ENCODE data around the gene TMEM187. TPM values are rescaled to one million over a fixed set of nuclear protein-coding genes. Genes with fewer than 3 reads are reported as not detected.
"Not testable (repeated sequence)": the region's sequence is repeated elsewhere in the genome, so short reads cannot be mapped to it uniquely, and the experiment has no call there.

Gene TMEM187
- polyA plus RNA-seq, 1 experiment, result 3.2 TPM

DNA sequence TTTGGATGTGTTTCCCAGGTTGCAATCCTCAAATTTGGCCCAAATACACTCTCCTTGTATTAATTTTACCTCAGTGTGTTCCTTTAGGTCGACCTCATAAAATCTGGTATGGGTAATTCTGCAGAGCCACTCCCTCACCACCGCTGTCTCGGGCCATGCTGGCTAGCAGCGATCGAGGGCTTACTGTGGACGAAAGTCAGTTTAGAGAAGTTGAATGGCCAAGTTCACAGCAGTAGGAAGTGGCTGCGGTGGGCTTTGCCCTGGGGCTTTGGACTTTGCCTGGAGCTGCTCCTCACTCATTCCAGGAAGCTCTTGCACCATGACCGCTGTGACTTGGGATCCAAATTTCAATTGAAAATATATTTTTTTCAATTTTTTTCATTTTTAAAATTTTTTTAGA is 19.6 kb downstream of the TMEM187 start:
- H3K27ac ChIP-seq (ENCODE audit: low read depth, low read length), result no peak overlapping the region
- TF ChIP-seq, protein P1, sequence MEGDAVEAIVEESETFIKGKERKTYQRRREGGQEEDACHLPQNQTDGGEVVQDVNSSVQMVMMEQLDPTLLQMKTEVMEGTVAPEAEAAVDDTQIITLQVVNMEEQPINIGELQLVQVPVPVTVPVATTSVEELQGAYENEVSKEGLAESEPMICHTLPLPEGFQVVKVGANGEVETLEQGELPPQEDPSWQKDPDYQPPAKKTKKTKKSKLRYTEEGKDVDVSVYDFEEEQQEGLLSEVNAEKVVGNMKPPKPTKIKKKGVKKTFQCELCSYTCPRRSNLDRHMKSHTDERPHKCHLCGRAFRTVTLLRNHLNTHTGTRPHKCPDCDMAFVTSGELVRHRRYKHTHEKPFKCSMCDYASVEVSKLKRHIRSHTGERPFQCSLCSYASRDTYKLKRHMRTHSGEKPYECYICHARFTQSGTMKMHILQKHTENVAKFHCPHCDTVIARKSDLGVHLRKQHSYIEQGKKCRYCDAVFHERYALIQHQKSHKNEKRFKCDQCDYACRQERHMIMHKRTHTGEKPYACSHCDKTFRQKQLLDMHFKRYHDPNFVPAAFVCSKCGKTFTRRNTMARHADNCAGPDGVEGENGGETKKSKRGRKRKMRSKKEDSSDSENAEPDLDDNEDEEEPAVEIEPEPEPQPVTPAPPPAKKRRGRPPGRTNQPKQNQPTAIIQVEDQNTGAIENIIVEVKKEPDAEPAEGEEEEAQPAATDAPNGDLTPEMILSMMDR (IDR thresholded peaks at IDR 0.05; ENCODE audit: low read depth, low read length), result no peak
- H3K27me3 ChIP-seq (ENCODE audit: control insufficient read depth, insufficient read depth, low read length), result no peaks in the 10 kb centered on the region
- ChIA-PET CTCF (no interaction called here), POLR2A (no interaction called here)
- no peak for DNase-seq (ENCODE audit: low read depth, low spot score)
- H3K4me3 ChIP-seq (ENCODE audit: low read depth, low read length), result no peak overlapping the region
- no peaks in the 10 kb centered on the region for H3K9me3 ChIP-seq (ENCODE audit: control insufficient read depth, insufficient read depth, low read length)

DNA sequence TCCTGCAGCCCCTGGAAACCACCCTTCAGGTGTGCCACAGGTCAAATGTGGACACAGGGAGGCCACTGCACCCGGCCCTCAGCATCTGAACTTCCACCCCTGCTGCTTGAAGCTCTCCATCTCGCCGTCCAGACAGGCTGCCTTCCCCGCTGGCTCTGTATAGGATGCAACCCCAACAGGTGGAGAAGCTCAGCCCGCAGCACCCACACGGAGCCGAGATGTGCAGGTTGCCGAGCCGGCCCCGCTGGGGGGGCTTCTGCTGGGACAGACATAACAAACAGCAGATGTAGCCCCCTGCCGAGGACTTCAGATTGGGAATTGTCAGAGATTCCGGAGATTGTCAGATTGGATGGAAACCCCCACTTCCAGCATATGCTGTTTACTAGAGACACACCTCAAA is 20.5 kb downstream of the TMEM187 start:
- DNase-seq (ENCODE audit: low read depth, low spot score), result no peak
- POLR2A ChIA-PET, result no interaction called here
- Histone ChIP-seq H3K4me3 (ENCODE audit: low read depth, low read length) (no peak overlapping the region), H3K27ac (ENCODE audit: low read depth, low read length) (no peak overlapping the region), H3K9me3 (ENCODE audit: control insufficient read depth, insufficient read depth, low read length) (no peaks in the 10 kb centered on the region), H3K27me3 (ENCODE audit: control insufficient read depth, insufficient read depth, low read length) (no peaks in the 10 kb centered on the region)
- TF ChIP-seq, protein P1 (IDR thresholded peaks at IDR 0.05; ENCODE audit: low read depth, low read length), result no peak
- CTCF ChIA-PET, result no interaction called here

DNA sequence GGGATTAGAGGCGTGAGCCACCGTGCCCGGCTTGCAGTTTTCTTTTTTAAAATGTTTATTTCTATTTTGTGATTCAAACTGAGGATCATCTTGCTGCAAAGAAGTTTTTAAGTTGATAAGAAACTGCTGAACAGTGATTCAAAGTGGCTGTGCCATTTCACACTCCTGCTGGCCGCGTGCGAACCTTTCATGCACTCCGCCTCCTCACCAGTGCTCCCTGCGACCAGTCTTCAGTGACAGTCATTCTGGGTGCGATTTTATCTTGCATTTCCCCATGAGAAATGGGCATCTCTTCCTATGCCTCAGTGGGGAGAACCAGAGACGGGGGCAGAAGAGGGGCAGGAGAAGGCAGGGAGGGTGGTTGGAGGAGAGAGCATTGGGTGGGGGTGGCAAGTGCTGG is 21.4 kb downstream of the TMEM187 start:
- no peak for DNase-seq (ENCODE audit: low read depth, low spot score)
- no peaks in the 10 kb centered on the region for H3K27me3 ChIP-seq (ENCODE audit: control insufficient read depth, insufficient read depth, low read length)
- ChIA-PET POLR2A (no interaction called here), CTCF (no interaction called here)
- no peaks in the 10 kb centered on the region for H3K9me3 ChIP-seq (ENCODE audit: control insufficient read depth, insufficient read depth, low read length)
- no peak overlapping the region for H3K27ac ChIP-seq (ENCODE audit: low read depth, low read length)
- no peak overlapping the region for H3K4me3 ChIP-seq (ENCODE audit: low read depth, low read length)
- TF ChIP-seq, protein P1 (IDR thresholded peaks at IDR 0.05; ENCODE audit: low read depth, low read length), result no peak

DNA sequence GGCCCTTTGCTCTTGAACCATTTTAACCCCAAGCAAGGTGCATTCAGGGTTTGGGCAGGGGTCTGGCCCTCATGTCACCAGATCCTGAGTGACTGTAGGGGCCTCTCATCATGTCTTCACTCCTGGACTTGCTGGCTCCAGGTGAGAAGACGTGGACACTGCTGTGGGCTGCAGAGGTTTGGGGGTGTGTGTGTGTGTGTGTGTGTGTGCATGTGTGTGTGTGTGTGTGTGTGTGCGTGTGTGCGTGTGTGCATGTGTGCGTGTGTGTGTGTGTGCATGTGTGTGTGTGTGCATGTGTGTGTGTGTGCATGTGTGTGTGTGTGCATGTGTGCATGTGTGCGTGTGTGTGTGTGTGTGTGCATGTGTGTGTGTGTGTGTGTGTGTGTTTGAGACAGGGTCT is 21.8 kb downstream of the TMEM187 start:
- H3K4me3 ChIP-seq (ENCODE audit: low read depth, low read length); POLR2A ChIA-PET; H3K9me3 ChIP-seq (ENCODE audit: control insufficient read depth, insufficient read depth, low read length); H3K27ac ChIP-seq (ENCODE audit: low read depth, low read length); DNase-seq (ENCODE audit: low read depth, low spot score); H3K27me3 ChIP-seq (ENCODE audit: control insufficient read depth, insufficient read depth, low read length); CTCF ChIA-PET: not testable (repeated sequence)

DNA sequence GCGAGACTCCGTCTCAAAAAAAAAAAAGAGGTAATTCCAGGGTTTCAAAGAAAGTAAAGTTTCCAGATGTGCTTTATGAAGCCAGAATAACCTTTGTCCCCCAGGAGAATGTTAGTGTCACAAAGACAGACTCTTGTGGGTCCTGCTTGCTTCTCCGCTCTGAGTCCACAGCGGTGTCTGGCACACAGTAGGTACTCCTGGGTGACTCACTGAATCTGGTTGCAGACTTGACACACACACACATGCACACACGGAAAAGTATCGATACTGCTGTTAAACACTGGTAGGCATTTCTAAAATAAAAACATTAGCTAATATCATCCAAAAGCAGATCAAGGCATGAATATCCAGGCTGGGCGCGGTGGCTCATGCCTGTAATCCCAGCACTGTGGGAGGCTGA is 22.9 kb downstream of the TMEM187 start:
- Histone ChIP-seq H3K27me3 (ENCODE audit: control insufficient read depth, insufficient read depth, low read length) (no peaks in the 10 kb centered on the region), H3K27ac (ENCODE audit: low read depth, low read length) (no peak overlapping the region), H3K9me3 (ENCODE audit: control insufficient read depth, insufficient read depth, low read length) (no peaks in the 10 kb centered on the region), H3K4me3 (ENCODE audit: low read depth, low read length) (no peak overlapping the region)
- DNase-seq (ENCODE audit: low read depth, low spot score), result no peak
- ChIA-PET CTCF (no interaction called here), POLR2A (no interaction called here)
- TF ChIP-seq, protein P1 (IDR thresholded peaks at IDR 0.05; ENCODE audit: low read depth, low read length), result no peak
